Rectal smooth muscle tissue (tissue), 1 donor: ENCODE measurements around the gene CCL8.
A peak's percentile ranks its signal among the peaks of the same experiment; 100 is the strongest.

ENCODE experiments used
- H3K27ac ChIP-seq: one replicate; pipeline ENCODE4 v1.7.0; 2013; ENCODE audit warnings: low read depth, low read length, inconsistent platforms
- H3K27me3 ChIP-seq: one replicate; pipeline ENCODE4 v1.7.0; 2013; ENCODE audit warnings: low read length; ENCODE audit not compliant: control insufficient read depth, insufficient read depth
- H3K36me3 ChIP-seq: one replicate; pipeline ENCODE4 v1.7.0; 2013; ENCODE audit warnings: low read length; ENCODE audit not compliant: control insufficient read depth, insufficient read depth
- H3K4me1 ChIP-seq: one replicate; pipeline ENCODE4 v1.7.0; 2013; ENCODE audit warnings: low read length; ENCODE audit not compliant: control insufficient read depth, insufficient read depth
- H3K4me3 ChIP-seq: one replicate; pipeline ENCODE4 v1.7.0; 2013; ENCODE audit warnings: low read length
- H3K9ac ChIP-seq: one replicate; pipeline ENCODE4 v1.7.0; 2013; ENCODE audit warnings: low read length

CCL8 gene

GRCh38 chr17:34301986-34302385, 17.2 kb upstream of the CCL8 start:
- Histone ChIP-seq H3K4me1 (no peaks in the 10 kb centered on the region), H3K4me3 (no peak overlapping the region), H3K27me3 (no peaks in the 10 kb centered on the region), H3K27ac (no peak overlapping the region), H3K36me3 (no peaks in the 10 kb centered on the region), H3K9ac (no peak overlapping the region)

- H3K4me3 ChIP-seq, result no peak overlapping the region
- no peak overlapping the region for H3K27ac ChIP-seq
- H3K36me3 ChIP-seq, result no peaks in the 10 kb centered on the region
- no peaks in the 10 kb centered on the region for H3K4me1 ChIP-seq
- no peaks in the 10 kb centered on the region for H3K27me3 ChIP-seq
- no peak overlapping the region for H3K9ac ChIP-seq
Measured at GRCh38 chr17:34302636-34303035, 16.6 kb upstream of the CCL8 start.

GRCh38 chr17:34303606-34304005, 15.6 kb upstream of the CCL8 start:
- no peak overlapping the region for H3K4me3 ChIP-seq
- H3K36me3 ChIP-seq, result no peaks in the 10 kb centered on the region
- H3K9ac ChIP-seq, result no peak overlapping the region
- H3K27ac ChIP-seq, result no peak overlapping the region
- no peaks in the 10 kb centered on the region for H3K4me1 ChIP-seq
- H3K27me3 ChIP-seq, result no peaks in the 10 kb centered on the region

- H3K36me3 ChIP-seq, result no peaks in the 10 kb centered on the region
- H3K4me3 ChIP-seq, result no peak overlapping the region
- no peaks in the 10 kb centered on the region for H3K4me1 ChIP-seq
- H3K27me3 ChIP-seq, result no peaks in the 10 kb centered on the region
- no peak overlapping the region for H3K27ac ChIP-seq
- H3K9ac ChIP-seq, result no peak overlapping the region
Measured at GRCh38 chr17:34305061-34305460, 14.2 kb upstream of the CCL8 start.

- H3K4me1 ChIP-seq, result no peaks in the 10 kb centered on the region
- H3K27ac ChIP-seq, result no peak overlapping the region
- H3K9ac ChIP-seq, result no peak overlapping the region
- no peaks in the 10 kb centered on the region for H3K27me3 ChIP-seq
- H3K4me3 ChIP-seq, result no peak overlapping the region
- H3K36me3 ChIP-seq, result no peaks in the 10 kb centered on the region
Measured at GRCh38 chr17:34305606-34306005, 13.6 kb upstream of the CCL8 start.

- no peaks in the 10 kb centered on the region for H3K36me3 ChIP-seq
- no peaks in the 10 kb centered on the region for H3K4me1 ChIP-seq
- no peaks in the 10 kb centered on the region for H3K27me3 ChIP-seq
- no peak overlapping the region for H3K4me3 ChIP-seq
- no peak overlapping the region for H3K9ac ChIP-seq
- H3K27ac ChIP-seq, result no peak overlapping the region
Measured at GRCh38 chr17:34306466-34306865, 12.8 kb upstream of the CCL8 start.

- no peaks in the 10 kb centered on the region for H3K4me1 ChIP-seq
- no peaks in the 10 kb centered on the region for H3K36me3 ChIP-seq
- H3K9ac ChIP-seq, result no peak overlapping the region
- H3K27me3 ChIP-seq, result no peaks in the 10 kb centered on the region
- no peak overlapping the region for H3K4me3 ChIP-seq
- H3K27ac ChIP-seq, result no peak overlapping the region
Measured at GRCh38 chr17:34307110-34307509, 12.1 kb upstream of the CCL8 start.

- Histone ChIP-seq H3K27me3 (no peaks in the 10 kb centered on the region), H3K4me3 (no peak overlapping the region), H3K4me1 (no peaks in the 10 kb centered on the region), H3K27ac (no peak overlapping the region), H3K36me3 (no peaks in the 10 kb centered on the region), H3K9ac (no peak overlapping the region)
Measured at GRCh38 chr17:34308371-34308770, 10.9 kb upstream of the CCL8 start.

GRCh38 chr17:34311291-34311690, 7.9 kb upstream of the CCL8 start:
- Histone ChIP-seq H3K27me3 (no peaks in the 10 kb centered on the region), H3K36me3 (no peaks in the 10 kb centered on the region), H3K4me3 (no peak overlapping the region), H3K4me1 (no peaks in the 10 kb centered on the region), H3K27ac (no peak overlapping the region), H3K9ac (no peak overlapping the region)

GRCh38 chr17:34312080-34312479, 7.2 kb upstream of the CCL8 start:
- no peaks in the 10 kb centered on the region for H3K36me3 ChIP-seq
- H3K27me3 ChIP-seq, result no peaks in the 10 kb centered on the region
- no peak overlapping the region for H3K9ac ChIP-seq
- H3K4me1 ChIP-seq, result no peaks in the 10 kb centered on the region
- H3K27ac ChIP-seq, result no peak overlapping the region
- H3K4me3 ChIP-seq, result no peak overlapping the region

GRCh38 chr17:34313164-34313563, 6.1 kb upstream of the CCL8 start:
- no peak overlapping the region for H3K9ac ChIP-seq
- H3K4me1 ChIP-seq, result no peaks in the 10 kb centered on the region
- H3K36me3 ChIP-seq, result no peaks in the 10 kb centered on the region
- H3K27me3 ChIP-seq, result no peaks in the 10 kb centered on the region
- H3K4me3 ChIP-seq, result no peak overlapping the region
- no peak overlapping the region for H3K27ac ChIP-seq

- Histone ChIP-seq H3K36me3 (no peaks in the 10 kb centered on the region), H3K27me3 (no peaks in the 10 kb centered on the region), H3K4me1 (no peaks in the 10 kb centered on the region), H3K4me3 (no peak overlapping the region), H3K27ac (peak overlapping the region; percentile 30), H3K9ac (no peak overlapping the region)
Measured at GRCh38 chr17:34314279-34314678, 5.0 kb upstream of the CCL8 start.

- Histone ChIP-seq H3K4me3 (no peak overlapping the region), H3K9ac (no peak overlapping the region), H3K36me3 (no peaks in the 10 kb centered on the region), H3K27ac (no peak overlapping the region), H3K4me1 (no peaks in the 10 kb centered on the region), H3K27me3 (no peaks in the 10 kb centered on the region)
Measured at GRCh38 chr17:34318474-34318873, 761 bp upstream of the CCL8 start.
